ENCODE results near the gene ESPL1. TPM values are rescaled to one million over a fixed set of nuclear protein-coding genes. Genes with fewer than 3 reads are reported as not detected.

The ESPL1 gene
- total and polyA plus RNA-seq, 2 of the 13 experiments (the other 11 are each of a cell fraction or from before 2014, with no cell fraction given) = 5.8 to 11.5 TPM

DNA sequence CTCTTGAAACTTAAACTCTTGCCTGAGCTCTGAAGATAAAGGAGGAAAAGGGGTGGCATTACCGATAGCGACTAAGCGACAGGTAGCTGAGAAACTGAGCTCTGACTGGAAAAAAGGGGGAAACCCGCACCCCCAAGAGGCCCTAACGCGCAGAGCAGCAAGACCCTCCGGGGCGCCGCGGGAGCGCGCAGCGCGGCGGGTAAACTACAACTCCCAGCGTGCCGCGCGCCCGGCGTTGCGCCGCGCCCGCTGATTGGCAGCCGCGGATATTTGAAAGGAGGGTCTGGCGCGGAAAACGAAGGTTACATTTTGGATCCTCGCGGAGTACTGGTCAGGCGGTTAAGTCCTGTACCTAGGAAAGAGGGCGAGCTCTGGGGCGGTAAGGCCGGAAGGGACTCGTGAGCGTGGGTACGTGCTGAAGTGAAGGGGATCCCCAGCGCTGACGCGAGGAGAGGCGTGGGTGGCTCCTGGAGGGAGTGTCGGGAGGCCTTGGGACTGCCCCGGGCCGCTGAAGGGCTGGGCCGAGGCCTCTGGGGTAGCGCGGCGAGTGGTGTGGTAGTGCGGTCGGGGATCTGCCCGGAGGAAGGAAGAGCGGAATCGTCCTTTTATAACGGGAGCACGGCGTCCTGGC lies at the start of gene ESPL1 (continued):
- TF ChIP-seq, protein P1, sequence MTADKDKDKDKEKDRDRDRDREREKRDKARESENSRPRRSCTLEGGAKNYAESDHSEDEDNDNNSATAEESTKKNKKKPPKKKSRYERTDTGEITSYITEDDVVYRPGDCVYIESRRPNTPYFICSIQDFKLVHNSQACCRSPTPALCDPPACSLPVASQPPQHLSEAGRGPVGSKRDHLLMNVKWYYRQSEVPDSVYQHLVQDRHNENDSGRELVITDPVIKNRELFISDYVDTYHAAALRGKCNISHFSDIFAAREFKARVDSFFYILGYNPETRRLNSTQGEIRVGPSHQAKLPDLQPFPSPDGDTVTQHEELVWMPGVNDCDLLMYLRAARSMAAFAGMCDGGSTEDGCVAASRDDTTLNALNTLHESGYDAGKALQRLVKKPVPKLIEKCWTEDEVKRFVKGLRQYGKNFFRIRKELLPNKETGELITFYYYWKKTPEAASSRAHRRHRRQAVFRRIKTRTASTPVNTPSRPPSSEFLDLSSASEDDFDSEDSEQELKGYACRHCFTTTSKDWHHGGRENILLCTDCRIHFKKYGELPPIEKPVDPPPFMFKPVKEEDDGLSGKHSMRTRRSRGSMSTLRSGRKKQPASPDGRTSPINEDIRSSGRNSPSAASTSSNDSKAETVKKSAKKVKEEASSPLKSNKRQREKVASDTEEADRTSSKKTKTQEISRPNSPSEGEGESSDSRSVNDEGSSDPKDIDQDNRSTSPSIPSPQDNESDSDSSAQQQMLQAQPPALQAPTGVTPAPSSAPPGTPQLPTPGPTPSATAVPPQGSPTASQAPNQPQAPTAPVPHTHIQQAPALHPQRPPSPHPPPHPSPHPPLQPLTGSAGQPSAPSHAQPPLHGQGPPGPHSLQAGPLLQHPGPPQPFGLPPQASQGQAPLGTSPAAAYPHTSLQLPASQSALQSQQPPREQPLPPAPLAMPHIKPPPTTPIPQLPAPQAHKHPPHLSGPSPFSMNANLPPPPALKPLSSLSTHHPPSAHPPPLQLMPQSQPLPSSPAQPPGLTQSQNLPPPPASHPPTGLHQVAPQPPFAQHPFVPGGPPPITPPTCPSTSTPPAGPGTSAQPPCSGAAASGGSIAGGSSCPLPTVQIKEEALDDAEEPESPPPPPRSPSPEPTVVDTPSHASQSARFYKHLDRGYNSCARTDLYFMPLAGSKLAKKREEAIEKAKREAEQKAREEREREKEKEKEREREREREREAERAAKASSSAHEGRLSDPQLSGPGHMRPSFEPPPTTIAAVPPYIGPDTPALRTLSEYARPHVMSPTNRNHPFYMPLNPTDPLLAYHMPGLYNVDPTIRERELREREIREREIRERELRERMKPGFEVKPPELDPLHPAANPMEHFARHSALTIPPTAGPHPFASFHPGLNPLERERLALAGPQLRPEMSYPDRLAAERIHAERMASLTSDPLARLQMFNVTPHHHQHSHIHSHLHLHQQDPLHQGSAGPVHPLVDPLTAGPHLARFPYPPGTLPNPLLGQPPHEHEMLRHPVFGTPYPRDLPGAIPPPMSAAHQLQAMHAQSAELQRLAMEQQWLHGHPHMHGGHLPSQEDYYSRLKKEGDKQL (CRISPR knock-in tag; IDR thresholded peaks at IDR 0.05; ENCODE audit: low read depth) = 0 out of 2 replicates have a peak, but pooled peaks have one; percentile 16
- TF ChIP-seq KLF9 (CRISPR knock-in tag; IDR thresholded peaks at IDR 0.05; ENCODE audit: low read depth) (no peak; the same call in 1 of the 2 replicates), TAF15 (IDR thresholded peaks at IDR 0.05; ENCODE audit: low read depth, low read length, poor library complexity, severe bottlenecking) (no peak), FOXO1 (CRISPR knock-in tag; IDR thresholded peaks at IDR 0.05) (peak; percentile 61), ZNF614 (CRISPR knock-in tag; IDR thresholded peaks at IDR 0.05; ENCODE audit: borderline replicate concordance) (no peak), HOXA7 (CRISPR knock-in tag; IDR thresholded peaks at IDR 0.05) (no peak), ZZZ3 (CRISPR knock-in tag; IDR thresholded peaks at IDR 0.05; ENCODE audit: borderline replicate concordance) (no peak), MEIS1 (CRISPR knock-in tag; IDR thresholded peaks at IDR 0.05; ENCODE audit: borderline replicate concordance) (no peak), ZSCAN22 (CRISPR knock-in tag; IDR thresholded peaks at IDR 0.05) (no peak), RBM39 (IDR thresholded peaks at IDR 0.05; ENCODE audit: low read depth, low read length, poor library complexity, severe bottlenecking) (peak; percentile 57)
- TF ChIP-seq, protein P2, sequence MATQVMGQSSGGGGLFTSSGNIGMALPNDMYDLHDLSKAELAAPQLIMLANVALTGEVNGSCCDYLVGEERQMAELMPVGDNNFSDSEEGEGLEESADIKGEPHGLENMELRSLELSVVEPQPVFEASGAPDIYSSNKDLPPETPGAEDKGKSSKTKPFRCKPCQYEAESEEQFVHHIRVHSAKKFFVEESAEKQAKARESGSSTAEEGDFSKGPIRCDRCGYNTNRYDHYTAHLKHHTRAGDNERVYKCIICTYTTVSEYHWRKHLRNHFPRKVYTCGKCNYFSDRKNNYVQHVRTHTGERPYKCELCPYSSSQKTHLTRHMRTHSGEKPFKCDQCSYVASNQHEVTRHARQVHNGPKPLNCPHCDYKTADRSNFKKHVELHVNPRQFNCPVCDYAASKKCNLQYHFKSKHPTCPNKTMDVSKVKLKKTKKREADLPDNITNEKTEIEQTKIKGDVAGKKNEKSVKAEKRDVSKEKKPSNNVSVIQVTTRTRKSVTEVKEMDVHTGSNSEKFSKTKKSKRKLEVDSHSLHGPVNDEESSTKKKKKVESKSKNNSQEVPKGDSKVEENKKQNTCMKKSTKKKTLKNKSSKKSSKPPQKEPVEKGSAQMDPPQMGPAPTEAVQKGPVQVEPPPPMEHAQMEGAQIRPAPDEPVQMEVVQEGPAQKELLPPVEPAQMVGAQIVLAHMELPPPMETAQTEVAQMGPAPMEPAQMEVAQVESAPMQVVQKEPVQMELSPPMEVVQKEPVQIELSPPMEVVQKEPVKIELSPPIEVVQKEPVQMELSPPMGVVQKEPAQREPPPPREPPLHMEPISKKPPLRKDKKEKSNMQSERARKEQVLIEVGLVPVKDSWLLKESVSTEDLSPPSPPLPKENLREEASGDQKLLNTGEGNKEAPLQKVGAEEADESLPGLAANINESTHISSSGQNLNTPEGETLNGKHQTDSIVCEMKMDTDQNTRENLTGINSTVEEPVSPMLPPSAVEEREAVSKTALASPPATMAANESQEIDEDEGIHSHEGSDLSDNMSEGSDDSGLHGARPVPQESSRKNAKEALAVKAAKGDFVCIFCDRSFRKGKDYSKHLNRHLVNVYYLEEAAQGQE (IDR thresholded peaks at IDR 0.05; ENCODE audit: borderline replicate concordance in 1 of 2, low read depth in 1 of 2, low read length in 2 of 2) = no peak
- TF ChIP-seq, protein P3, sequence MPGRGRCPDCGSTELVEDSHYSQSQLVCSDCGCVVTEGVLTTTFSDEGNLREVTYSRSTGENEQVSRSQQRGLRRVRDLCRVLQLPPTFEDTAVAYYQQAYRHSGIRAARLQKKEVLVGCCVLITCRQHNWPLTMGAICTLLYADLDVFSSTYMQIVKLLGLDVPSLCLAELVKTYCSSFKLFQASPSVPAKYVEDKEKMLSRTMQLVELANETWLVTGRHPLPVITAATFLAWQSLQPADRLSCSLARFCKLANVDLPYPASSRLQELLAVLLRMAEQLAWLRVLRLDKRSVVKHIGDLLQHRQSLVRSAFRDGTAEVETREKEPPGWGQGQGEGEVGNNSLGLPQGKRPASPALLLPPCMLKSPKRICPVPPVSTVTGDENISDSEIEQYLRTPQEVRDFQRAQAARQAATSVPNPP (CRISPR knock-in tag; IDR thresholded peaks at IDR 0.05) = no peak
- TF ChIP-seq, protein P4, sequence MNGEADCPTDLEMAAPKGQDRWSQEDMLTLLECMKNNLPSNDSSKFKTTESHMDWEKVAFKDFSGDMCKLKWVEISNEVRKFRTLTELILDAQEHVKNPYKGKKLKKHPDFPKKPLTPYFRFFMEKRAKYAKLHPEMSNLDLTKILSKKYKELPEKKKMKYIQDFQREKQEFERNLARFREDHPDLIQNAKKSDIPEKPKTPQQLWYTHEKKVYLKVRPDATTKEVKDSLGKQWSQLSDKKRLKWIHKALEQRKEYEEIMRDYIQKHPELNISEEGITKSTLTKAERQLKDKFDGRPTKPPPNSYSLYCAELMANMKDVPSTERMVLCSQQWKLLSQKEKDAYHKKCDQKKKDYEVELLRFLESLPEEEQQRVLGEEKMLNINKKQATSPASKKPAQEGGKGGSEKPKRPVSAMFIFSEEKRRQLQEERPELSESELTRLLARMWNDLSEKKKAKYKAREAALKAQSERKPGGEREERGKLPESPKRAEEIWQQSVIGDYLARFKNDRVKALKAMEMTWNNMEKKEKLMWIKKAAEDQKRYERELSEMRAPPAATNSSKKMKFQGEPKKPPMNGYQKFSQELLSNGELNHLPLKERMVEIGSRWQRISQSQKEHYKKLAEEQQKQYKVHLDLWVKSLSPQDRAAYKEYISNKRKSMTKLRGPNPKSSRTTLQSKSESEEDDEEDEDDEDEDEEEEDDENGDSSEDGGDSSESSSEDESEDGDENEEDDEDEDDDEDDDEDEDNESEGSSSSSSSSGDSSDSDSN (CRISPR knock-in tag; IDR thresholded peaks at IDR 0.05) = no peak
- TF ChIP-seq, protein P5, sequence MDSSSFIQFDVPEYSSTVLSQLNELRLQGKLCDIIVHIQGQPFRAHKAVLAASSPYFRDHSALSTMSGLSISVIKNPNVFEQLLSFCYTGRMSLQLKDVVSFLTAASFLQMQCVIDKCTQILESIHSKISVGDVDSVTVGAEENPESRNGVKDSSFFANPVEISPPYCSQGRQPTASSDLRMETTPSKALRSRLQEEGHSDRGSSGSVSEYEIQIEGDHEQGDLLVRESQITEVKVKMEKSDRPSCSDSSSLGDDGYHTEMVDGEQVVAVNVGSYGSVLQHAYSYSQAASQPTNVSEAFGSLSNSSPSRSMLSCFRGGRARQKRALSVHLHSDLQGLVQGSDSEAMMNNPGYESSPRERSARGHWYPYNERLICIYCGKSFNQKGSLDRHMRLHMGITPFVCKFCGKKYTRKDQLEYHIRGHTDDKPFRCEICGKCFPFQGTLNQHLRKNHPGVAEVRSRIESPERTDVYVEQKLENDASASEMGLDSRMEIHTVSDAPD (CRISPR knock-in tag; IDR thresholded peaks at IDR 0.05) = peak; percentile 61; the same call in 1 of the 2 replicates

Measured in HepG2 (cell line).